ENCODE data around the gene CTR9. TPM values are rescaled to one million over a fixed set of nuclear protein-coding genes. Genes with fewer than 3 reads are reported as not detected.

The CTR9 gene
- total RNA-seq, 2 donors from 2014 or later = 42.9 to 45.7 TPM

GRCh38 chr11:10778217-10778970 is 27.3 kb downstream of the CTR9 start:
- peaks cover 43% of the 10 kb centered on the region for H3K36me3 Mint-ChIP-seq

GRCh38 chr11:10779086-10779485 is 28.0 kb downstream of the CTR9 start:
- Mint-ChIP-seq H3K36me3 (peaks cover 38% of the 10 kb centered on the region), H3K4me3 (peak overlapping the region; percentile 9), H3K27me3 (no peaks in the 10 kb centered on the region), H3K9me3 (no peaks in the 10 kb centered on the region), H3K27ac (peak overlapping the region in 1 of 2 donors; percentile 76), H3K4me1 (ENCODE audit: low read depth in 2 of 2) (peaks cover 0 to 7% of the 10 kb centered on the region in 2 donors)
- ATAC-seq (peak in 1 of 2 donors; percentile 62), DNase-seq (ENCODE audit: low spot score) (no peak)

More at GRCh38 chr11:10778217-10778970, 27.3 kb downstream of the CTR9 start:
- Mint-ChIP-seq H3K27ac (peak overlapping the region; percentile 6 to 76), H3K27me3 (no peaks in the 10 kb centered on the region), H3K9me3 (no peaks in the 10 kb centered on the region), H3K4me3 (peak overlapping the region; percentile 36), H3K4me1 (ENCODE audit: low read depth in 2 of 2) (peaks cover 0 to 7% of the 10 kb centered on the region in 2 donors)
- ATAC-seq = peak in 1 of 2 donors; percentile 51
- no peak for DNase-seq (ENCODE audit: low spot score)

GRCh38 chr11:10780040-10780439 is 29.0 kb downstream of the CTR9 start:
- no peak for DNase-seq (ENCODE audit: low spot score)
- Mint-ChIP-seq H3K27ac (no peak overlapping the region), H3K27me3 (no peaks in the 10 kb centered on the region), H3K4me1 (ENCODE audit: low read depth in 2 of 2) (peaks cover 0 to 7% of the 10 kb centered on the region in 2 donors), H3K36me3 (peaks cover 29% of the 10 kb centered on the region), H3K4me3 (no peak overlapping the region), H3K9me3 (no peaks in the 10 kb centered on the region)
- no peak for ATAC-seq

- H3K27me3 Mint-ChIP-seq = no peaks in the 10 kb centered on the region
- ATAC-seq (no peak), DNase-seq (ENCODE audit: low spot score) (no peak)
- H3K27ac Mint-ChIP-seq = no peak overlapping the region
- H3K4me3 Mint-ChIP-seq = no peak overlapping the region
- H3K36me3 Mint-ChIP-seq = no peaks in the 10 kb centered on the region
- no peaks in the 10 kb centered on the region for H3K4me1 Mint-ChIP-seq (ENCODE audit: low read depth in 2 of 2)
- H3K9me3 Mint-ChIP-seq = no peaks in the 10 kb centered on the region
Measured at GRCh38 chr11:10784232-10785145, 33.4 kb downstream of the CTR9 start.

GRCh38 chr11:10785146-10785474 is 34.1 kb downstream of the CTR9 start:
- Mint-ChIP-seq H3K27ac (peak overlapping the region in 1 of 2 donors; percentile 8), H3K9me3 (no peaks in the 10 kb centered on the region), H3K36me3 (no peaks in the 10 kb centered on the region), H3K27me3 (no peaks in the 10 kb centered on the region), H3K4me3 (no peak overlapping the region), H3K4me1 (ENCODE audit: low read depth in 2 of 2) (no peaks in the 10 kb centered on the region)
- no peak for ATAC-seq
- no peak for DNase-seq (ENCODE audit: low spot score)

- H3K27ac Mint-ChIP-seq = no peak overlapping the region
- ATAC-seq (peak; percentile 29 to 33), DNase-seq (ENCODE audit: low spot score) (no peak)
- no peaks in the 10 kb centered on the region for H3K36me3 Mint-ChIP-seq
- no peaks in the 10 kb centered on the region for H3K4me1 Mint-ChIP-seq (ENCODE audit: low read depth in 2 of 2)
- H3K9me3 Mint-ChIP-seq = no peaks in the 10 kb centered on the region
- H3K27me3 Mint-ChIP-seq = no peaks in the 10 kb centered on the region
- no peak overlapping the region for H3K4me3 Mint-ChIP-seq
Measured at GRCh38 chr11:10786451-10786850, 35.4 kb downstream of the CTR9 start.

GRCh38 chr11:10792385-10793068 is 41.5 kb downstream of the CTR9 start:
- Mint-ChIP-seq H3K4me1 (ENCODE audit: low read depth in 2 of 2) (peaks cover 16 to 25% of the 10 kb centered on the region in 2 donors), H3K9me3 (no peaks in the 10 kb centered on the region), H3K27ac (no peak overlapping the region), H3K36me3 (peaks cover 13% of the 10 kb centered on the region), H3K27me3 (peaks cover 8 to 9% of the 10 kb centered on the region in 2 donors), H3K4me3 (no peak overlapping the region)
- DNase-seq (ENCODE audit: low spot score) (peak; percentile 83), ATAC-seq (peak; percentile 93 to 95)

GRCh38 chr11:10793470-10794255 is 42.6 kb downstream of the CTR9 start:
- Mint-ChIP-seq H3K27ac (no peak overlapping the region), H3K27me3 (peaks cover 8 to 9% of the 10 kb centered on the region in 2 donors), H3K4me3 (no peak overlapping the region), H3K36me3 (peaks cover 20% of the 10 kb centered on the region), H3K9me3 (no peaks in the 10 kb centered on the region), H3K4me1 (ENCODE audit: low read depth in 2 of 2) (peaks cover 21 to 29% of the 10 kb centered on the region in 2 donors)
- DNase-seq (ENCODE audit: low spot score) = no peak
- ATAC-seq = no peak

GRCh38 chr11:10796191-10796590 is 45.1 kb downstream of the CTR9 start:
- no peak overlapping the region for H3K27ac Mint-ChIP-seq
- H3K36me3 Mint-ChIP-seq = peaks cover 46% of the 10 kb centered on the region
- H3K27me3 Mint-ChIP-seq = peaks cover 8 to 9% of the 10 kb centered on the region in 2 donors
- H3K4me3 Mint-ChIP-seq = no peak overlapping the region
- H3K4me1 Mint-ChIP-seq (ENCODE audit: low read depth in 2 of 2) = peaks cover 38 to 54% of the 10 kb centered on the region in 2 donors
- H3K9me3 Mint-ChIP-seq = no peaks in the 10 kb centered on the region
- ATAC-seq = no peak
- DNase-seq (ENCODE audit: low spot score) = no peak

GRCh38 chr11:10797001-10797400 is 46.0 kb downstream of the CTR9 start:
- ATAC-seq (no peak), DNase-seq (ENCODE audit: low spot score) (no peak)

GRCh38 chr11:10797531-10797930 is 46.5 kb downstream of the CTR9 start:
- H3K27ac Mint-ChIP-seq = peak overlapping the region in 1 of 2 donors; percentile 46

More at GRCh38 chr11:10797001-10797400, 46.0 kb downstream of the CTR9 start:
- Mint-ChIP-seq H3K27me3 (peaks cover 5 to 9% of the 10 kb centered on the region in 2 donors), H3K27ac (peak overlapping the region in 1 of 2 donors; percentile 46), H3K4me1 (ENCODE audit: low read depth in 2 of 2) (peaks cover 43 to 60% of the 10 kb centered on the region in 2 donors), H3K4me3 (no peak overlapping the region), H3K9me3 (no peaks in the 10 kb centered on the region), H3K36me3 (peaks cover 54% of the 10 kb centered on the region)

GRCh38 chr11:10798330-10798928 is 47.4 kb downstream of the CTR9 start:
- peak overlapping the region; percentile 48 to 75 for H3K27ac Mint-ChIP-seq
- H3K36me3 Mint-ChIP-seq = peaks cover 59% of the 10 kb centered on the region
- no peaks in the 10 kb centered on the region for H3K9me3 Mint-ChIP-seq
- ATAC-seq (no peak), DNase-seq (ENCODE audit: low spot score) (no peak)
- peak overlapping the region; percentile 21 for H3K4me3 Mint-ChIP-seq
- H3K4me1 Mint-ChIP-seq (ENCODE audit: low read depth in 2 of 2) = peaks cover 38 to 54% of the 10 kb centered on the region in 2 donors
- no peaks in the 10 kb centered on the region for H3K27me3 Mint-ChIP-seq

More at GRCh38 chr11:10797531-10797930, 46.5 kb downstream of the CTR9 start:
- DNase-seq (ENCODE audit: low spot score) (no peak), ATAC-seq (no peak)
- H3K36me3 Mint-ChIP-seq = peaks cover 55% of the 10 kb centered on the region
- no peak overlapping the region for H3K4me3 Mint-ChIP-seq
- H3K27me3 Mint-ChIP-seq = peaks cover 4 to 6% of the 10 kb centered on the region in 2 donors
- peaks cover 41 to 58% of the 10 kb centered on the region in 2 donors for H3K4me1 Mint-ChIP-seq (ENCODE audit: low read depth in 2 of 2)
- H3K9me3 Mint-ChIP-seq = no peaks in the 10 kb centered on the region

Data from natural killer cell treated with Interleukin-12 subunit alpha and Interleukin-12 subunit beta and Interleukin-15 and Interleukin-18, amount 100 ng/mL, for 72 hours (primary cell).